ENCODE measurements around the gene HSBP1. TPM values are rescaled to one million over a fixed set of nuclear protein-coding genes. Genes with fewer than 3 reads are reported as not detected.

The HSBP1 gene
- total and polyA plus RNA-seq, 3 experiments from 2014 or later = 28.5 to 89.4 (median 84.5) TPM

- Mint-ChIP-seq H3K4me1 (peaks cover 13 to 18% (median 15%) of the 10 kb centered on the region in 3 donors), H3K27me3 (peaks cover 5 to 35% of the 10 kb centered on the region in 2 donors), H3K9me3 (no peaks in the 10 kb centered on the region), H3K27ac (peak overlapping the region in 1 of 8 donors; percentile 30), H3K36me3 (peaks cover 0 to 5% (median 0%) of the 10 kb centered on the region in 3 donors), H3K4me3 (peak overlapping the region in 1 of 7 donors; percentile 48)
- POLR2A ChIA-PET = interaction anchor here (0.6 kb wide), 1 partner anchor 110 kb away, joined by 3 read pairs; no protein-coding TSS in a partner anchor
- Histone ChIP-seq H3K4me3 (ENCODE audit: low read length) (no peak overlapping the region), H3K36me3 (ENCODE audit: insufficient read depth, low read length) (no peaks in the 10 kb centered on the region), H3K27ac (ENCODE audit: low read depth, low read length) (no peak overlapping the region), H3K9me3 (ENCODE audit: low read length) (no peaks in the 10 kb centered on the region), H3K27me3 (ENCODE audit: insufficient read depth, low read length, poor library complexity, severe bottlenecking) (no peaks in the 10 kb centered on the region), H3K4me1 (ENCODE audit: insufficient read depth, low read length) (peaks cover 10% of the 10 kb centered on the region)
- no peak for DNase-seq
- CTCF ChIA-PET = interaction anchor here (2.0 kb wide), 1 partner anchor 9 kb away, joined by 8 read pairs; no protein-coding TSS in a partner anchor
Measured at GRCh38 chr16:83835586-83836566, 28.1 kb downstream of the HSBP1 start.

GRCh38 chr16:83837566-83837965 lies 29.8 kb downstream of the HSBP1 start:
- DNase-seq = no peak
- H3K27ac ChIP-seq (ENCODE audit: low read depth, low read length) = no peak overlapping the region
- no peaks in the 10 kb centered on the region for H3K9me3 ChIP-seq (ENCODE audit: low read length)
- H3K27me3 ChIP-seq (ENCODE audit: insufficient read depth, low read length, poor library complexity, severe bottlenecking) = no peaks in the 10 kb centered on the region
- Mint-ChIP-seq H3K4me1 (peaks cover 13 to 18% (median 15%) of the 10 kb centered on the region in 3 donors), H3K4me3 (no peak overlapping the region), H3K36me3 (peaks cover 0 to 5% (median 0%) of the 10 kb centered on the region in 3 donors), H3K27ac (peak overlapping the region in 1 of 8 donors; percentile 44), H3K9me3 (no peaks in the 10 kb centered on the region), H3K27me3 (peaks cover 6 to 31% of the 10 kb centered on the region in 2 donors)
- H3K4me1 ChIP-seq (ENCODE audit: insufficient read depth, low read length) = peaks cover 10% of the 10 kb centered on the region
- ChIA-PET CTCF (interaction anchor here (1.7 to 2.0 kb wide), 2 partner anchors 11 to 15 kb away, joined by 3 to 8 read pairs; no protein-coding TSS in a partner anchor), POLR2A (no interaction called here)
- no peak overlapping the region for H3K4me3 ChIP-seq (ENCODE audit: low read length)
- no peaks in the 10 kb centered on the region for H3K36me3 ChIP-seq (ENCODE audit: insufficient read depth, low read length)

GRCh38 chr16:83838151-83838550 lies 30.4 kb downstream of the HSBP1 start:
- POLR2A ChIA-PET = no interaction called here
- H3K4me1 ChIP-seq (ENCODE audit: insufficient read depth, low read length) = peaks cover 10% of the 10 kb centered on the region
- Mint-ChIP-seq H3K27me3 (peaks cover 6 to 31% of the 10 kb centered on the region in 2 donors), H3K36me3 (peaks cover 0 to 5% (median 0%) of the 10 kb centered on the region in 3 donors), H3K4me1 (peaks cover 13 to 18% (median 15%) of the 10 kb centered on the region in 3 donors), H3K27ac (no peak overlapping the region), H3K4me3 (no peak overlapping the region), H3K9me3 (no peaks in the 10 kb centered on the region)
- no peak for DNase-seq
- H3K36me3 ChIP-seq (ENCODE audit: insufficient read depth, low read length) = no peaks in the 10 kb centered on the region
- H3K27ac ChIP-seq (ENCODE audit: low read depth, low read length) = no peak overlapping the region
- no peaks in the 10 kb centered on the region for H3K27me3 ChIP-seq (ENCODE audit: insufficient read depth, low read length, poor library complexity, severe bottlenecking)
- H3K9me3 ChIP-seq (ENCODE audit: low read length) = no peaks in the 10 kb centered on the region
- CTCF ChIA-PET = interaction anchor here (1.7 to 2.0 kb wide), 2 partner anchors 11 to 15 kb away, joined by 3 to 8 read pairs; no protein-coding TSS in a partner anchor
- H3K4me3 ChIP-seq (ENCODE audit: low read length) = no peak overlapping the region

- Mint-ChIP-seq H3K4me1 (peaks cover 13 to 18% (median 15%) of the 10 kb centered on the region in 3 donors), H3K9me3 (no peaks in the 10 kb centered on the region)
Measured at GRCh38 chr16:83839561-83839960, 31.8 kb downstream of the HSBP1 start.

GRCh38 chr16:83840060-83840617 lies 32.4 kb downstream of the HSBP1 start:
- H3K9me3 ChIP-seq (ENCODE audit: low read length) = no peaks in the 10 kb centered on the region
- no peaks in the 10 kb centered on the region for H3K9me3 Mint-ChIP-seq
- POLR2A ChIA-PET = no interaction called here

More at GRCh38 chr16:83839561-83839960, 31.8 kb downstream of the HSBP1 start:
- Histone ChIP-seq H3K27me3 (ENCODE audit: insufficient read depth, low read length, poor library complexity, severe bottlenecking) (no peaks in the 10 kb centered on the region), H3K9me3 (ENCODE audit: low read length) (no peaks in the 10 kb centered on the region), H3K4me1 (ENCODE audit: insufficient read depth, low read length) (peaks cover 10% of the 10 kb centered on the region), H3K36me3 (ENCODE audit: insufficient read depth, low read length) (no peaks in the 10 kb centered on the region), H3K4me3 (ENCODE audit: low read length) (no peak overlapping the region), H3K27ac (ENCODE audit: low read depth, low read length) (no peak overlapping the region)
- ChIA-PET POLR2A (no interaction called here), CTCF (no interaction called here)
- peaks cover 0 to 5% (median 0%) of the 10 kb centered on the region in 3 donors for H3K36me3 Mint-ChIP-seq
- no peak overlapping the region for H3K27ac Mint-ChIP-seq
- no peak overlapping the region for H3K4me3 Mint-ChIP-seq
- DNase-seq = no peak
- peaks cover 9 to 31% of the 10 kb centered on the region in 2 donors for H3K27me3 Mint-ChIP-seq

GRCh38 chr16:83842291-83842690 lies 34.5 kb downstream of the HSBP1 start:
- H3K4me1 Mint-ChIP-seq = no peaks in the 10 kb centered on the region
- peaks cover 9 to 21% of the 10 kb centered on the region in 2 donors for H3K27me3 Mint-ChIP-seq
- H3K4me1 ChIP-seq (ENCODE audit: insufficient read depth, low read length) = no peaks in the 10 kb centered on the region
- no peak overlapping the region for H3K27ac Mint-ChIP-seq
- H3K4me3 Mint-ChIP-seq = no peak overlapping the region
- H3K9me3 Mint-ChIP-seq = no peaks in the 10 kb centered on the region
- no peaks in the 10 kb centered on the region for H3K36me3 ChIP-seq (ENCODE audit: insufficient read depth, low read length)
- H3K9me3 ChIP-seq (ENCODE audit: low read length) = no peaks in the 10 kb centered on the region
- POLR2A ChIA-PET = no interaction called here
- CTCF ChIA-PET = no interaction called here
- no peak overlapping the region for H3K4me3 ChIP-seq (ENCODE audit: low read length)
- no peak for DNase-seq
- H3K36me3 Mint-ChIP-seq = peaks cover 0 to 5% (median 0%) of the 10 kb centered on the region in 3 donors
- H3K27ac ChIP-seq (ENCODE audit: low read depth, low read length) = no peak overlapping the region
- H3K27me3 ChIP-seq (ENCODE audit: insufficient read depth, low read length, poor library complexity, severe bottlenecking) = no peaks in the 10 kb centered on the region

More at GRCh38 chr16:83840060-83840617, 32.4 kb downstream of the HSBP1 start:
- no peak overlapping the region for H3K27ac Mint-ChIP-seq
- peaks cover 10% of the 10 kb centered on the region for H3K4me1 ChIP-seq (ENCODE audit: insufficient read depth, low read length)
- H3K4me3 Mint-ChIP-seq = no peak overlapping the region
- H3K27me3 Mint-ChIP-seq = peaks cover 9 to 31% of the 10 kb centered on the region in 2 donors
- CTCF ChIA-PET = no interaction called here
- no peaks in the 10 kb centered on the region for H3K27me3 ChIP-seq (ENCODE audit: insufficient read depth, low read length, poor library complexity, severe bottlenecking)
- peaks cover 13 to 18% (median 14%) of the 10 kb centered on the region in 3 donors for H3K4me1 Mint-ChIP-seq
- peaks cover 0 to 5% (median 0%) of the 10 kb centered on the region in 3 donors for H3K36me3 Mint-ChIP-seq
- no peak overlapping the region for H3K4me3 ChIP-seq (ENCODE audit: low read length)
- no peak for DNase-seq
- no peaks in the 10 kb centered on the region for H3K36me3 ChIP-seq (ENCODE audit: insufficient read depth, low read length)
- H3K27ac ChIP-seq (ENCODE audit: low read depth, low read length) = no peak overlapping the region

- no peaks in the 10 kb centered on the region for H3K27me3 ChIP-seq (ENCODE audit: insufficient read depth, low read length, poor library complexity, severe bottlenecking)
- Mint-ChIP-seq H3K4me3 (no peak overlapping the region), H3K36me3 (peaks cover 0 to under 1% (median 0%) of the 10 kb centered on the region in 3 donors), H3K9me3 (no peaks in the 10 kb centered on the region), H3K27me3 (peaks cover 6 to 15% of the 10 kb centered on the region in 2 donors), H3K4me1 (no peaks in the 10 kb centered on the region), H3K27ac (no peak overlapping the region)
- no peak for DNase-seq
- H3K36me3 ChIP-seq (ENCODE audit: insufficient read depth, low read length) = no peaks in the 10 kb centered on the region
- ChIA-PET POLR2A (no interaction called here), CTCF (no interaction called here)
- H3K4me3 ChIP-seq (ENCODE audit: low read length) = no peak overlapping the region
- H3K9me3 ChIP-seq (ENCODE audit: low read length) = no peaks in the 10 kb centered on the region
- no peaks in the 10 kb centered on the region for H3K4me1 ChIP-seq (ENCODE audit: insufficient read depth, low read length)
- H3K27ac ChIP-seq (ENCODE audit: low read depth, low read length) = no peak overlapping the region
Measured at GRCh38 chr16:83842756-83843507, 35.2 kb downstream of the HSBP1 start.
